GM21423 (cell line): Measurements from ENCODE around the gene DPH1.

Source experiments
- ATAC-seq: cut with Tn5 transposase; IDR thresholded peaks from one replicate; pipeline ENCODE4 v1.9.1; 2021; ENCODE audit warnings: mild to moderate bottlenecking, moderate library complexity; ENCODE audit not compliant: unreplicated experiment

Gene DPH1

DNA sequence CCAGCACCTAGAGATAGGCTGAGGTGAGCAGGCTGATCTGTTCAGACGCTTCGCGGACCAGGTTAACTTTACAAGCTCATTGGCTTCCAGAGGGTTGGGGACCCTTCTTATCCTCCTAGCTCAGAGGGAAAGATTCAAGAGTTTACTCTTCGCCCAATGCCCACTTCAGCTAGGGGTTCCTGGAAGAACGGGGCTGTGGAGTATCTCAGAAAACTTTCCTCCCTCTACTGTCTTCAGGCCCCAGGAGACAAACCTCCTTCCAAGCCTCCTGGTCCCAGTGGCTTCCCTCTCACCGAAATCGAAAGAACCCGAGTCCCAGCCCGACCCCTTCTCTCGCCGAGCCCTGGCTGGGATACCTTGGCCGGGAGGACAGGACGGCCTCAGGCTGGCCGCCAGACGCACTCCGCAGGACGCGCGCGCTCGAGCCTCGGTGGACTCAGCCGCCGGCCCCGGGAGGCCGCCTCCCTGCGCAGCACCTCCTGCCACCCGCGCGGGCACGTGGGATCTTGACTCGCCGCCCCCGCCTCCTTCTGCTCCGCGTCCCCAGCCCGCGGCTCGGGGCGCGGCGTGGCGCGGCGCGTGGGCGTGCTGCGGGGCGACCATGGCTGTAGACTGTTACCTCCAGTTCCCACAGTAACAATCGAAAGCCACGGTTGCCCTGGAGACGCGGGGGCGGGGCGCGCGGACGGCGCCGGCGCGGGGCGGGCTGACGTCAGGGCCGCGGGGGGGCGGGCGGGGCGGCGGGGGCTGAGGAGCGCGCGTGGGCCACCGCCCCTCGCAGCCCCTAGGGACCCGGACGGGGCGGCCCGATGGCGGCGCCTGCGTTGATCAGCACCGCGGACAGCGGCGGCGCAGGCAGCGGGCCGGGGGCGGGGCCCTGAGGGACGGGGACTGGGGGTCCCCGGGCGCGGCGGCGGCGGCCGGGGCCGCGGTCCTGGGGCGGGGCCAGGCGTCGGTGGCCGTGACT is 19.7 kb downstream of the DPH1 start:
- ATAC-seq = peak; percentile 44

DNA sequence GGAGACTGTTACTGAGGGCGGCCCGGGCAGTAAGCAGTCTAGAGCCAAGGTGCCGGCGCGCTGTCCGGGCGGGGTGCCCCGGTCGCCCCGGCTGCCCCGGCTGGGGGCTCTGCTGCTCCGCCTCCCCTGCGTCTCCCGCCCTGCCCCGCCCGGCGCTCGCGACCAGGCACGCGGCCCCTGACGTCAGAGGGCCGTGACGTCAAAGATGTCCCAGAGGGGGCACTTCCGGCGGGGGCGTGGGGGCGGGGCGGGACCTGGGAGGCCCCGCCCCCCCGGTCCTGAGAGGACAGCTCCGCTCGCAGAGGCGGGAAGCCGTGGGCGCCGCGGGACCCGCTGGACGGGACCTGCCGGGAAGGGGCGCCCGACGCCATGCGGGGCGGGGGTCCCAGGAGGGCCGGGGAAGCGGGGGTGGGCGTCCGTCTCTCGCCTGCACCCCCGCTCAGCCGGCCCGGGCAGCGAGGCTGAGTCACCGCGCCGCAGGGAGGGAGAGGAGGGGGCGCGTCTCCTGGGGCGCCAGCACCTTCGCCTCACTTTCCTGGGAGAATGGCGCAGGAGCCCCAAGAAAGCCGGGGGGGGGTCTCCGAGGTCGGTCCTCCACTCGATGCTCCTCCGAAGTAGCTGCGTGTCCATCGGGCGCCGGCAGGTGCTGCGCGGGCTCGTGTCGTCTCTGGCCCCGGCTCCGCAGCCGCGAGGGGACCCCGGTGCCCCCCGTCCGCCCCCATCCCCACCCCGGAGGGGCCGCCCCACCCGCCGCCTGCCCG is 20.5 kb downstream of the DPH1 start:
- peak; percentile 17 for ATAC-seq

DNA sequence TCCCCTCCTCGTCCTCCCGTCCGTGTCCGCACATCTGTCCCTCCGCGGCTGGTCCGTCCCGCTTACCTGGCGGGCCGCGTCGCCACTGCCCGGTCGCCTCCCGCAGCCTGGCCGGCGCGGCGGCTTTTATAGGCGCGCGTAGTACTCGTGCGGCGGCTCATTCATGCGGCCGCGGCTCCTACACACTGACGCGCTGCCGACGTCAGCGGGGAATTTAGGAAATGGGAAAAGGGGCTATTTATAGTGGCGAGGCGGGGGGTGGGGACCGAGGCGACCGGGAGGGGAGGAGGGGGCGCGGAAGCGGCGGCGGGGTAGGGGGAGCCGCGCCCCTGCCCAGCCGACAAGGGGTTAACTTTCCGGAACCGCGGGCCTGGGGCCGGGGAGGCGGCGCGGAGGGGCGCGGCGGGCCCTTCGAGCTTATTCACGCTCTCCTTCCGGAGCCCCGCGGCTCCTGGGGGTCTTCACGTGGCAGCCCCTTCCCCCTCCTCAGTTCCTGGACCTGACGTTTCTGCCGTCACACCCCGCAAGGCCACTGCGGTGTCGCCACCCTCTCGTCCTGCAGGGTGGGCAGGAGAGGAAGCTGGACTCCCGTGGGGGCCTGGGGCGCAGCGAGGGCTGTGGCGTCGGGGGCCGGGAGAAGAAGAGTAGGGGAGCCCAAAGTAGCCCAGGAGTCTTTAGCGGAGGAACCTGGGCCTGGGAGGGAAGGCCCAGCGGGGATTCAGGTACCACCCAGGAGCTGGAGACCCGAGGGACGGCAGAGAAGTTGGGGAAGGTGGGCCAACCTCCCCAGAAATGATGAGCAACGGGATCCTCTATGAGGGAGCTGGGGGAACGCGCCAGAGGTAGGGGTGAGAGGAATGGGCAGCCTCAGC is 21.3 kb downstream of the DPH1 start:
- no peak for ATAC-seq

DNA sequence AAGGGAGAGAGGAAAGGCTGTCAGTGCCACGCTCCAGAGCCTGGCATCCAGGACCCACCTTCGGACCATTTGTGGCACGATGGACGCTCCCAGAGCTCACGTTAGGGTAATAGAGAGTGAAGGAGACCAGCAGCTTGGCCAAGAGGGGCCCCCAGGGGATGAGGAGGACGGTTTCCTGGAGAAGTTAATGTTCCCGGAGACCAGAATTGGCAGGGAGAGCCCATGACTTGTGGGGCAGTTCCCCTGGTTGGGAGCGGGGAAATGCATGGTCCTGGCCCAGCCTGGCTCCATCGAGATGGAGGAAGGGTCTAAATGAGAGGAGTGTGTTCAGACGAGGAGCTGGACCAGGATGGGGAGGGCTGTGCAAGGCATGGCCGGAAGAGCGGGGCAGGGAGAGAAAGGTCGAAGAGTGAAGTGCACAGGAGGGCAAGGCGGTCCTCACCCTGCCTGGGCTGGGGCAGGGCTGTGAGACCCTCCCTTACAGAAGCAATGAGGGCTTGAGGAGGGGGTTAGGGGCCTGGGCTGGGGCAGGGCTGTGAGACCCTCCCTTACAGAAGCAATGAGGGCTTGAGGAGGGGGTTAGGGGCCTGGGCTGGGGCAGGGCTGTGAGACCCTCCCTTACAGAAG is 22.1 kb downstream of the DPH1 start:
- no peak for ATAC-seq

DNA sequence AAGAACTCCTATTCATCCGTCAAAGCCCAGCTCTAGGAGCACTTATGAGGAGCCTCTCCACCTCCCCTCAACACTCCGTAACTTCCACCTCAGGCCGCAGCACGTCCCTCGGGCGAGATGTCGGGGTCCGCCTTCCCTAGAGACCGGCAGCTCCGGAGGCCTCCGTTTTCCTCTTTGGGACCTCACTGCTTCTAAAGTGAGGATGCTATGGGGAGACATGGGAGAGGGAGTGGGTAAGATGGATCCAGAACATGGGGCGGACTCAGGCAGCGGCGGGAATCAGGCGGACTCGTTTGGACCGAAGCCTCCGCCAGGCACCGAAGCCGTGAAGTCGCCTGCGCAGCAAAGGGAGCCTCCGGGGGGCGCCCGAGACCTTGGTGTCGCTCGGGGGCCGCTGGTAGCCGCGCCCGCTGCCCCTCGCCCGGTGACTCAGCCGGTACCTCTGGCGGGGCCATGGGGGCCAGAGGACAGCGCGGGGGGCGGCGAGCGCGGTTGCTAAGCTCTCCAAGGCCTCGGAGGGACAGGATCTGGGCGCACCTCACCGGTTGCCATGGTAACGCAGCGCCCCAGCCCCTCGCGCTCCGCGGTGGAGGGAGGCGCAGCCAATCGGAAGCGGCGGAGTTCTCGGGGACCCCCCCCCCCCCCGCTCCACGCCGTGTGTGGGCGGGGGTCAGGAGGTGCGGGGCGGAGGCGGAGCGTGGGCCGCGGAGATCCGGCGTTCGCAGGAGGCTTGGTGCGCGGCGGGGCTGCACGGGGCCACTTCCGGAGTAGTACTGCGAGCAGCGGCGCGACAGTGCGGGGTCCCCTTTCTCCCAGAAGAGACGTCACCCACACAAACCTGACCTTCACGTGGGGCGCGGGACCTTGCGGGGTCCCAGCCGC is 23.7 kb downstream of the DPH1 start:
- no peak for ATAC-seq

DNA sequence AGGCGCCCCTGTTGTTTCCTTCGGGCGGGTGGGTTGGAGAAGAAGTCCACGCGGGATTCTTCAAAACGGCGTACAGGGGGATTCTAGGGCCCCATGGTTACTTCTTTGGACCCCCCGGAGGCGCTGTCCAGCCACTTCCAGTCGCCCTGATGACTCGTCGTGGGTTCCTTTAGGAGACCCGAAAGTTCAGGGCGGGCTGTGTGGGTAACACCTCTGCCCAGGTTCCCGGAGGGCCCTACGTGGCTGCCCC is 24.2 kb downstream of the DPH1 start:
- no peak for ATAC-seq

DNA sequence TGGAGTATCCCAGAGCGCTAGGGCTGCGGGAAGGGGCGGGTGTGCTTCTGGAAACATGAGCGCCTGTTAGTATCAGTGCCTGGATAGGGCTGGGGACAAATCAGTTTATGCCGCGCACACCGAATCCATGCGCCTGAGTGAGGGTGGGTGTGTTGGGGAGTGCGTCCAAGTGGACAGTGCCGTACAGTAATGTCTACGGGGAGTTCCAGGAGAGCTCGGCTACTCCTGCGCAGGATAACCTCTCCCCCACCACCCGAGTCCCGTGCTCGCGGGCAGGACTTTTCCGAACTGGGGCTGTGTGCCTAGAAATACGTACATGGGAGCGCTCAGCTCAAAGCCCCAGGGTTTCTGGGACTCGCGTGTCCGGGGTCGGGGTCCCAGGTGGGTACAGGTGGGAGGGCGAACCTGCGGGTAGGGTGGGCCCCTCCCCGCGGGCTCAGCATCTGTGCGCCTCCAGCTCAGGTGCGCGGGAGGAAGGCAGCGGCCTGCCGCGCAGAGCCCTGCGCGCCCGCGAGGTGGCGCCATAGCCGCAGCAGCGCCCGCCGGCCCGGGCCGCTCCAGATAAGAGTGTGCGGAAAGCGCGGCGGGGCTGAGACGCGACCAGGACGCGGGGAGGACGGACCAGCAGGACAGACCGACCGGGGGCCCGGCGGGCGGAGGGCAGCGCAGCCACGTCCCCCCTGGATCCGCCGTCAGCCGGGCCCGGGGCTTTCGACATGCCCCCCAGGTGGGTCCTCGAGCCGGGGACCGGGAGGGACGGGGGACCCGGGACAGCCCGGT is 24.7 kb downstream of the DPH1 start, which contains the start of gene HIC1:
Gene HIC1, plus strand, starts transcription at position 592 of the 780 bp plus-strand sequence. CDS start 1,588 bp downstream, outside the sequence.
- ATAC-seq = peak; percentile 32

DNA sequence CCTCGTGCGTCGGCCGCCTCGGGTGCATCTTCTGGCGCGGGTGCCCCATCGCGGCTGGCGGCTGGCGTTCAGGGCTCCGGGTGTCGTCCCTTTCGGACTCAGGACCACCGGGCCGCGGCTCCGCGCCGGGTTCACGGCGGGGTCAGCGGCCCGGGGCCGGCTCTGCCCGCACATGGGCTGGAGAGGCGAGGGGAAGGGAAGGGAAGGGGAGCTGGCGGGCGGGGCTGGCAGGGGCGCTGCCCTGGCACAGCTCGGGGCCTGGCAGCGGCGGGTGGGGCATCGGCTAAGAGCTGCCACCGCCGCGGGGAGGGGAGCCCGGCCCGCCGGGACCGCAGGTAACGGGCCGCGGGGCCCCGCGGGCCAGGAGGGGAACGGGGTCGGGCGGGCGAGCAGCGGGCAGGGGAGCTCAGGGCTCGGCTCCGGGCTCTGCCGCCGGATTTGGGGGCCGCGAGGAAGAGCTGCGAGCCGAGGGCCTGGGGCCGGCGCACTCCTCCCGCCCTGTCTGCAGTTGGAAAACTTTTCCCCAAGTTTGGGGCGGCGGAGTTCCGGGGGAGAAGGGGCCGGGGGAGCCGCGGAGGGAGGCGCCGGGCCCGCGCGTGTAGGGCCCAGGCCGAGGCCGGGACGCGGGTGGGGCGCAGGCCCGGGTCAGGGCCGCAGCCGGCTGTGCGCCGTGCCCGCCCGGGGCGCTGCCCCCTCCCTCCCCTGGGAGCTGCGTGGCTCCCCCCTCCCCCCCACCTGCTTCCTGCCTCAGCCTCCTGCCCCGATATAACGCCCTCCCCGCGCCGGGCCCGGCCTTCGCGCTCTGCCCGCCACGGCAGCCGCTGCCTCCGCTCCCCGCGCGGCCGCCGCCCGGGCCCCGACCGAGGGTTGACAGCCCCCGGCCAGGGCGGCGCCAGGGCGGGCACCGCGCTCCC is 25.6 kb downstream of the DPH1 start:
- ATAC-seq = no peak

DNA sequence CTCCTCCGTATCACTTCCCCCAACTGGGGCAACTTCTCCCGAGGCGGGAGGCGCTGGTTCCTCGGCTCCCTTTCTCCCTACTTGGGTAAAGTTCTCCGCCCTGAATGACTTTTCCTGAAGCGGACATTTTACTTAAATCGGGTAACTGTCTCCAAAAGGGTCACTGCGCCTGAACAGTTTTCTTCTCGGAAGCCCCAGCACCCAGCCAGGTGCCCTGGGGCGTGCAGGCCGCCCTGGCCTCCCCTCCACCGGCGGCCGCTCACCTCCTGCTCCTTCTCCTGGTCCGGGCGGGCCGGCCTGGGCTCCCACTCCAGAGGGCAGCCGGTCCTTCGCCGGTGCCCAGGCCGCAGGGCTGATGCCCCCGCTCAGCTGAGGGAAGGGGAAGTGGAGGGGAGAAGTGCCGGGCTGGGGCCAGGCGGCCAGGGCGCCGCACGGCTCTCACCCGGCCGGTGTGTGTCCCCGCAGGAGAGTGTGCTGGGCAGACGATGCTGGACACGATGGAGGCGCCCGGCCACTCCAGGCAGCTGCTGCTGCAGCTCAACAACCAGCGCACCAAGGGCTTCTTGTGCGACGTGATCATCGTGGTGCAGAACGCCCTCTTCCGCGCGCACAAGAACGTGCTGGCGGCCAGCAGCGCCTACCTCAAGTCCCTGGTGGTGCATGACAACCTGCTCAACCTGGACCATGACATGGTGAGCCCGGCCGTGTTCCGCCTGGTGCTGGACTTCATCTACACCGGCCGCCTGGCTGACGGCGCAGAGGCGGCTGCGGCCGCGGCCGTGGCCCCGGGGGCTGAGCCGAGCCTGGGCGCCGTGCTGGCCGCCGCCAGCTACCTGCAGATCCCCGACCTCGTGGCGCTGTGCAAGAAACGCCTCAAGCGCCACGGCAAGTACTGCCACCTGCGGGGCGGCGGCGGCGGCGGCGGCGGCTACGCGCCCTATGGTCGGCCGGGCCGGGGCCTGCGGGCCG is 26.5 kb downstream of the DPH1 start:
- no peak for ATAC-seq

DNA sequence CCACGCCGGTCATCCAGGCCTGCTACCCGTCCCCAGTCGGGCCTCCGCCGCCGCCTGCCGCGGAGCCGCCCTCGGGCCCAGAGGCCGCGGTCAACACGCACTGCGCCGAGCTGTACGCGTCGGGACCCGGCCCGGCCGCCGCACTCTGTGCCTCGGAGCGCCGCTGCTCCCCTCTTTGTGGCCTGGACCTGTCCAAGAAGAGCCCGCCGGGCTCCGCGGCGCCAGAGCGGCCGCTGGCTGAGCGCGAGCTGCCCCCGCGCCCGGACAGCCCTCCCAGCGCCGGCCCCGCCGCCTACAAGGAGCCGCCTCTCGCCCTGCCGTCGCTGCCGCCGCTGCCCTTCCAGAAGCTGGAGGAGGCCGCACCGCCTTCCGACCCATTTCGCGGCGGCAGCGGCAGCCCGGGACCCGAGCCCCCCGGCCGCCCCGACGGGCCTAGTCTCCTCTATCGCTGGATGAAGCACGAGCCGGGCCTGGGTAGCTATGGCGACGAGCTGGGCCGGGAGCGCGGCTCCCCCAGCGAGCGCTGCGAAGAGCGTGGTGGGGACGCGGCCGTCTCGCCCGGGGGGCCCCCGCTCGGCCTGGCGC is 27.3 kb downstream of the DPH1 start:
- no peak for ATAC-seq

DNA sequence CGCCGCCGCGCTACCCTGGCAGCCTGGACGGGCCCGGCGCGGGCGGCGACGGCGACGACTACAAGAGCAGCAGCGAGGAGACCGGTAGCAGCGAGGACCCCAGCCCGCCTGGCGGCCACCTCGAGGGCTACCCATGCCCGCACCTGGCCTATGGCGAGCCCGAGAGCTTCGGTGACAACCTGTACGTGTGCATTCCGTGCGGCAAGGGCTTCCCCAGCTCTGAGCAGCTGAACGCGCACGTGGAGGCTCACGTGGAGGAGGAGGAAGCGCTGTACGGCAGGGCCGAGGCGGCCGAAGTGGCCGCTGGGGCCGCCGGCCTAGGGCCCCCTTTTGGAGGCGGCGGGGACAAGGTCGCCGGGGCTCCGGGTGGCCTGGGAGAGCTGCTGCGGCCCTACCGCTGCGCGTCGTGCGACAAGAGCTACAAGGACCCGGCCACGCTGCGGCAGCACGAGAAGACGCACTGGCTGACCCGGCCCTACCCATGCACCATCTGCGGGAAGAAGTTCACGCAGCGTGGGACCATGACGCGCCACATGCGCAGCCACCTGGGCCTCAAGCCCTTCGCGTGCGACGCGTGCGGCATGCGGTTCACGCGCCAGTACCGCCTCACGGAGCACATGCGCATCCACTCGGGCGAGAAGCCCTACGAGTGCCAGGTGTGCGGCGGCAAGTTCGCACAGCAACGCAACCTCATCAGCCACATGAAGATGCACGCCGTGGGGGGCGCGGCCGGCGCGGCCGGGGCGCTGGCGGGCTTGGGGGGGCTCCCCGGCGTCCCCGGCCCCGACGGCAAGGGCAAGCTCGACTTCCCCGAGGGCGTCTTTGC is 28.0 kb downstream of the DPH1 start:
- ATAC-seq = no peak

DNA sequence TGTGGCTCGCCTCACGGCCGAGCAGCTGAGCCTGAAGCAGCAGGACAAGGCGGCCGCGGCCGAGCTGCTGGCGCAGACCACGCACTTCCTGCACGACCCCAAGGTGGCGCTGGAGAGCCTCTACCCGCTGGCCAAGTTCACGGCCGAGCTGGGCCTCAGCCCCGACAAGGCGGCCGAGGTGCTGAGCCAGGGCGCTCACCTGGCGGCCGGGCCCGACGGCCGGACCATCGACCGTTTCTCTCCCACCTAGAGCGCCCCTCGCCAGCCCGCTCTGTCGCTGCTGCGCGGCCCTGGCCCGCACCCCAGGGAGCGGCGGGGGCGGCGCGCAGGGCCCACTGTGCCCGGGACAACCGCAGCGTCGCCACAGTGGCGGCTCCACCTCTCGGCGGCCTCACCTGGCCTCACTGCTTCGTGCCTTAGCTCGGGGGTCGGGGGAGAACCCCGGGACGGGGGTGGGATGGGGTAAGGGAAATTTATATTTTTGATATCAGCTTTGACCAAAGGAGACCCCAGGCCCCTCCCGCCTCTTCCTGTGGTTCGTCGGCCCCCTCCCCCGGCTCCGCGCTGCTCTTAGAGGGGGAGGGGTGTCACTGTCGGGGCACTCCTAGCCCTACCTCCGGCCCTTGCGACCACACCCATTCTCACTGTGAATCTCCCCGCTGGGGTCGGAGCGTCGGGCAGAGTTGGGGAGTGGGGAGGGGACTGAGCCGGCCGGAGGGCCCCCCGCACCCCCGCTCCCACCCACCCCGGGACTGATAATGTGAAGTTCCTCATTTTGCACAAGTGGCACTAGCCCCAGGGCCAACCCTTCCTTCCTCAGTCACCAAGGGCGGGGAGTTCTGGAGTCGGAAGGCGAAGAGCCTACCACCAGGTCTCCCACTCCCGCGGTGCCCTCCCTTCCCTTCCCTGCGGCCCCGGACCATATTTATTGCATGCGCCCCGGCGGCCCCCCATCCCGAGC is 28.9 kb downstream of the DPH1 start:
- ATAC-seq = no peak

DNA sequence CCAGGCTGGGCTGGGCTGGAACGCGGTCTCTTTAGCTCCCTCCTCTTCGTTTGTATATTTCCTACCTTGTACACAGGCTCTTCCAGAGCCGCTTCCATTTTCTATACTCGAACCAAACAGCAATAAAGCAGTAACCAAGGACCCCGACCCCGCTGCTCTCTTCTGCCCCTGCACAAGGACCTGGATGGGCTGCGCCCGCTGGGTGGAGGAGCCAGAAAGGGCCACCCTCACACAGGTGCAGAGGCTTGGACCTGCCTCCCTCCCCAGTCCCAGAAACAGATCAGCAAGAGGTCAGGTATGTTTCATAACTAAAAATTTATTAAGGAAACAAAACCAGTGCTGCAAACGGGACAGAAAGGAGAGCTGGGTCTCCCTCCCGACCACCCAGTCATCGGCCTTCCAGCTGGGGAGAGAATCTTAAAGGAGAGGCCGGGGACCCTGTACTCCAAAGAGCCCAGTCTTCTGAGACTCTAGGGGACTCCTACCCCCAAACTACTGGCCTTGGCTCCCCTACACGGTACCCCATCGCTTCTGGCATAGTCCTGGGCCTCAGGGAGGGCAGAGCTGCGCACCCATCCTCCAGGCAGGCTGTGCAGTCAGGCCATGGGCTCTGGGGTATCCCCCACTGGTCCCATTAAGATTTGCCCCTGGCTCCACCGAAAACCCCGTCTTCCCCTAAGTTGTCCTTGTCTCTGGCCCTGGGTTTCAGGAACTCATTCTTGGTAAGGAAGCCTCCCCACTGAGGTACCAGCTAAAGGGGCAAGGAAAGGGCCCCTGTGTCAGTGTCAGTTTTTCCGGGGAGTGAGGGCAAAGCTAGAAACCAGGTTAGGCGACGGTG is 29.8 kb downstream of the DPH1 start:
- no peak for ATAC-seq

DNA sequence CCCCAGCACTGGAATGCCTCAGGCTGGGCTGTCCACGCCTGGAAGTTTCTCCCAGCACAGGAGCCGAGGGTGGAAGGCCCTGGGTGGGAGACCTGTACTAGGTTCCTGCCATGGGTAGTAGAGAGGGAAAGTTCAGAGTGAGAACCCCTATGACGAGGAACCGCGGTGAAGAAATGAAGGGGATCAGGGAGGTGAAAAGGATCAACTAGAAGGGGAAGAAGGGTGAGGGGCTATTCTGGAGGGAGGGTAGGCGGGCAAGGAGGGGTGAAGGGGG is 30.4 kb downstream of the DPH1 start:
- no peak for ATAC-seq
